ENCODE results near the gene UST.

DNA sequence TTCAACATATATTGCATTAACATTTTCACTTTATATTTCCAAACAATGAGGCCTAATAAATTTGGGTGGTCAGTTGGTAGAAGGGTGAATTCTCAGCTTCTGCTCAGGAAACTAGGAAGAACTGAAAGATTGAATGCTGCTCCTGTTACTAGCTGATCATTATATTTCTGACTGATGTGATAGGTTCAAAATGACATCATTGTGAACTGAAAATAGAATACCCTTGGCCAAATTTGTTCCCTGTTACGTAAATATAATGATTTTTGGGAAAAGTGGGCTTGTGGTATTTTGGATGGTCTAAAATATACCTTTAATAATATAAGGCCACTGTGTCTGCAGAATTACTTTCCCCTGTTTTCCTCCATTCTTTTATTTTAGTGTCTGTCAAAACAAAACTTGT lies 2.8 kb downstream of the UST start:
- no peak for TF ChIP-seq POLR2A (IDR thresholded peaks at IDR 0.05; ENCODE audit: low read length)
- TF ChIP-seq GATA1 (IDR thresholded peaks at IDR 0.05; ENCODE audit: low read depth, low read length): no peak

Measured in erythroblast (primary cell).